Measurements from ENCODE around the gene POU3F3.

POU3F3 gene

DNA sequence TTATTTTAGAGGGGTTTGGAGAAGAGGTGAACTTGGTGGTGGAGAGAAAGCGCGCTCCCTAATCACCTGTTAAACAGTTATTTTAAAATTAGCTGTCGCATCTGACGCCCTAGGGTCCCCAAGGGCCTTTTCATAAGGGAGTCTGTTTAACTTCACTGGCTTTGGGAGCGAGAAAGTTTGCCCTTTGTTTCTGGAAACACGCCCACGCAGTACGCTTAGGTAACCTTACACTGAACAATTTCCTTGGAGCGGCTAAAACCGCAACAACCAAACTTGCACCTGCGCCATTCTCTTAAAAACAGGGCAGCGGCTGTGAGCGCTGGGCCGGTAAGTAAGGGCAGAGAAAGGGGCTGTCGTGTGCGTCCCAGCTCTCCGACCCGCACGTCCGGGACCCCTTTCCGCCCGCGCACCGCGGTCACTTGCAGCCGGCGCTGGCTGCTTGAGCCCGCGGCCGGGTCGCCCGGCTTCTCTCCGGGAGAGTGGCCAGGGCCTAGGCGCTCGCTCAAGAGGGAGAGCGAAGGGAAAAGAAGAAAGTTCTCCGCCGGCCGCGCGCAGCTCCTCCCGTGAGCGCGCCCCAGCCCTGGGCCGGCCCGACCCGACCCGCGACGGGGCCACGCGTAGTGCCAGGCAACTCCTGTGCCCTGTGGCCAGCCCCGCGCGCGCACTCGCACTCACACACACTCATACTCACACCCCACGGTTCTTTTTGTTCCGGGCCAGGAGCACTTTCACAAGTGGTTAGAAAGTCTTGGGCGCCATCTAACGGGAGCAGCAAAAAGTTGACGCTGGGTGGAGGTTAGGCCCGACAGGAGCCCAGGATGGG lies 19.2 kb downstream of the POU3F3 start:
- no peak overlapping the region for H3K27ac ChIP-seq
- DNase-seq (ENCODE audit: low read depth, low spot score) = no peak

- DNase-seq (ENCODE audit: low read depth, low spot score) = no peak
- no peak overlapping the region for H3K27ac ChIP-seq
Measured at GRCh38 chr2:104873689-104874054, 19.8 kb downstream of the POU3F3 start.

DNA sequence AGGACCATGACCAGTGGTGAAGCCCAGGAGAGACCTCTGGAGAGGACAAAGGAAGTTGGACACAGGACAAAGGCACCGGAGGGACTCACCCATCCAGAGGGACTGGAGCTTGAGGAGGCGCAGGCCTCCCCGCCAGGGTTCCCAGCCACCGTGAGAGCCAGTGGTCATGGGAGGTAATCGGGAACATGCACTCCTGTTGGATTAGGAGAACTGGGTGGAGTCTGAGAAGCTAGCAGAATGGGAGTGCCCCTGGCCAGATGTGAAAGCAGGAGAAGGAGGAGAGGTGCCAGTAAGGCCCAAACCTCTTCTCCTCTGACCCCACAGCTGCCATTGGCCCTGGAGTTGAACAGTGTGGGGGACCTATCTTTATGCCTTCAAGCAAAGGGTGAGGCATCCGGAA lies 20.3 kb downstream of the POU3F3 start:
- no peak overlapping the region for H3K27ac ChIP-seq
- no peak for DNase-seq (ENCODE audit: low read depth, low spot score)

GRCh38 chr2:104875262-104875661 lies 21.3 kb downstream of the POU3F3 start:
- no peak overlapping the region for H3K27ac ChIP-seq
- no peak for DNase-seq (ENCODE audit: low read depth, low spot score)

- no peak overlapping the region for H3K27ac ChIP-seq
- DNase-seq (ENCODE audit: low read depth, low spot score) = no peak
Measured at GRCh38 chr2:104876606-104877570, 23.0 kb downstream of the POU3F3 start.

DNA sequence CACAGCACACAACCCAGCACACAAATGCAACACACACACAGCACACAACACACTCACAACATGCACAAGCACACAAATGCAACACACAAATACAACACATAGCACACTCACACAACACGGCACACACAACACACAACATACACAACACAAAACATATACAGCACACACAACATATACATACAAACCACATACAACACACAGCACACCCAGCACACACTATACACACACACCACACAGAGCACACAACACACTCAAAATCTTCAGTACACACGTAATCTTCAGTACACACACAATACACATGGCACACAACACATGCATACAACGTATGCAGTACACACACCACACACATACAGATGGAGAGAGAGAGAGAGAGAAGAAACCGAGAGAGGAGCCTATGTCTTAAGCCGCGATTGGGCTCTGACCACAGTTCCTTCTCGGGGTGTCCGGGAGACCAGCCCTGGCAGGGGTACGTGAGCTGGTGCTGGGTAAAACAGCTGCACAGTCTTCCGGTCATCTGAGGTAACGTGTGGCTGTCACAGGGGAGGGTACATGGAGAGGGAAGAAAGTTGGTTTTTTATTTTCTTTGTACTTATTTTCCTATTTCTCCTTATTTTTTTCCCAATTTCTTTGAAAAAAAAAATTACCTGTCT lies 25.1 kb downstream of the POU3F3 start:
- DNase-seq (ENCODE audit: low read depth, low spot score) = no peak
- H3K27ac ChIP-seq = no peak overlapping the region

DNA sequence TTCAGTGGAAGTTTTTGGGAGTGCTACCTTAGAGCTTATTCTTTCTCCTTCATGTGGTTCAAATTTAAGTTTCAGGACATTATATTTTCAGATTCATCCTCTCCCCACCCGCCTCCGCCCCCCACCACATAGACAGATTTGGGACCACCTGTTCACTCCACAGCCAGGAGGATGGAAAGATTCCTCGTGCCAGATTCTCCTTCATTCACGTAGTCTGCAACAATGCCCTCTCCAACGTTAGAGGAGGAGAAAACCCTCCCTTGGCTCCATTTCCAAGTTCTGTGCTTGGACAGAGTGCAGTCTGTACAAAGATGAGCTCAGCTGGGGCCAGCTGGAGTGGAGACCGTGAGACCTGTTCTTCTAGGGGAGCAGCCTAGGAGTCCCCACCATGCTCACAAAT lies 26.2 kb downstream of the POU3F3 start:
- H3K27ac ChIP-seq = no peak overlapping the region
- DNase-seq (ENCODE audit: low read depth, low spot score) = no peak

- no peak overlapping the region for H3K27ac ChIP-seq
- DNase-seq (ENCODE audit: low read depth, low spot score) = no peak
Measured at GRCh38 chr2:104883357-104883756, 29.4 kb downstream of the POU3F3 start.

- no peak overlapping the region for H3K27ac ChIP-seq
- DNase-seq (ENCODE audit: low read depth, low spot score) = no peak
Measured at GRCh38 chr2:104885119-104885782, 31.3 kb downstream of the POU3F3 start.

DNA sequence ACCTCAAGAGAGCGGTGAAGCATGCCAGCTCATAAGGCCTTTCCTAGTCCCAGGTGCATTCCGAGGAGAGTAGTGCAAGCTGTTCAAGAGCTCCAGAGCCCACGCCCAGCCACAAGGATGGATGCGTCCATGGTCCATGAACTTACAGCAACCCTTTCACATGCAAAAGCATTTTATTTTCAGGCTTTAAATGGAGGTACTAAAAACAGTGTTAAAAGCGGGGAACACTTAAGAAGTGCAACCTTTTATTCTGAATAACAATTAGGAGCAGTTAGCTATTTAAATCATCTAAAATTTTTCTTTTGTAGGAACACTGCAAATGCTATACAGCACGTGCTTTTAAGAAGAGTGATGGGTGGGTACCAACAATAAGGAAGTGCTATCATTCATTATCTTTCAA lies 33.8 kb downstream of the POU3F3 start:
- DNase-seq (ENCODE audit: low read depth, low spot score) = no peak
- H3K27ac ChIP-seq = no peak overlapping the region

DNA sequence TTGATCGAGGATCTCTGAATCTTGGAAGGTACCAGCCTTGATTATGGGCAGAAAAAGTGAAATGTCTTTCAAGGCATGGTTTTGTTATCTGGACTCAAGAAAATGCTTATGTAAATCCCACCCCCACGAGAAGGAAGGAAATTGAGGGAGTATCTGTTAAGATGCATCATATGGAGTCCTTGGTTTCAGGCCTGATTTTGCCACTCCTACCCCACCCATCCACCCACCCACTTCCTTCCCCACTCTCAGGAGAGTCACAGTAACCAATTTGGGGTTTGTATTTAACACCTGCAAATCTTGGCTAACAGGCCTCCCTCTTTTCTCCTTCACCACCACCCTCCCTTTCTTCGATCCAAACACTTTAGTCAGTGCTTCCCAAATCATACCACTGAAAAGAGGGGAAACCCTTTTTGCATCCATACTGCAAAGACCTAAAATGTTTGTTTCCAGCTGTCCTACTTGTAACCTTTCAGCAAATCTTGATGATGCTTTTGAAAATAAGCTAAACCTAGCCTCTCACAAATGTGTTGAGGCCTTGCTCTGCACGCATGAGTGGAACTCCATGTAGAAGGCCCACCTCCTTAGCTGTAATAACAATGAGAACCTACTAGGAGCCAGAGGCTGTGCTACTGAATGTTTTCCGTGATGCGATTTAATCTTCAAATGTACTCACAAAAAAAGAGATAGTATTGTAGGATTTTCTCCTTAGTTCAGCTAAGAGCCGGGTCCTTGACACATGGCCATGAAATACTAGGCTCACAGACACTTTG lies 34.8 kb downstream of the POU3F3 start:
- H3K27ac ChIP-seq = no peak overlapping the region
- no peak for DNase-seq (ENCODE audit: low read depth, low spot score)

GRCh38 chr2:104889291-104889959 lies 35.5 kb downstream of the POU3F3 start:
- DNase-seq (ENCODE audit: low read depth, low spot score) = no peak
- H3K27ac ChIP-seq = no peak overlapping the region

DNA sequence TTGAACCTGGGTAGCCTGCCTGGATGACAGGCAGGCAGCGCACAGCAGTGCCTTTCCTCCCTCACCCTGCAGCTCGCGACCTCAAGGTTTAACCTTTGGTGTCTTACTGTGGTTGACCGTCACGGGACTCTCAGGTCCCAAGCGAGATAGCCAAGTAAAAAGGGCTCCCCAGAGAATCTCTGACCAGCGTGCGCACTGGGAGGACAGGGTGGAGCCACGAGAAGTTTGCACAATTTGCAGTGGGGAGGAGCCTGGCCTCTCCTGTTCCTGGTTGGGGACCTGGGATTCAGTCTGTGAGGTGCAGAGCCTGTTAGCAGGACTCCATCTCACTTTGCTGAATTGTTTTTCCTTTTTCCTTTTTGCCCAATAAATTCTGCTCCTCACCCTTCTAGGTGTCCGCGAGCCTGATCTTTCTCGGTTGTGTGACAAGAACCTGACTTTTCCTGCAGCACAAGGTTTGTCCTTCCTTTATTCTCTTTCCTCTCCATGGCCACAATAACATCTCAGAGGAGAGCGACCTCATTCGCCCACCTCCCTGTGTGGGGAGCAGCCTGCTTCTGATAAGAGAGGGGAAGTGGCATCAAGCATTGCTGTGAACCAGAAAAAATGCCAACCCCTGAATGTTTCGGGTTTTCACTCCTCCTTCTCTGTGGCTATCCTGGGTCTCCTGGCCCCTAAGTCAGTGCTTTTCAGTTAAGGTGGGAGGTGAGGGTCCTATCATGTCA lies 36.2 kb downstream of the POU3F3 start:
- no peak overlapping the region for H3K27ac ChIP-seq
- no peak for DNase-seq (ENCODE audit: low read depth, low spot score)

GRCh38 chr2:104890685-104891069 lies 36.8 kb downstream of the POU3F3 start:
- no peak for DNase-seq (ENCODE audit: low read depth, low spot score)
- no peak overlapping the region for H3K27ac ChIP-seq

DNA sequence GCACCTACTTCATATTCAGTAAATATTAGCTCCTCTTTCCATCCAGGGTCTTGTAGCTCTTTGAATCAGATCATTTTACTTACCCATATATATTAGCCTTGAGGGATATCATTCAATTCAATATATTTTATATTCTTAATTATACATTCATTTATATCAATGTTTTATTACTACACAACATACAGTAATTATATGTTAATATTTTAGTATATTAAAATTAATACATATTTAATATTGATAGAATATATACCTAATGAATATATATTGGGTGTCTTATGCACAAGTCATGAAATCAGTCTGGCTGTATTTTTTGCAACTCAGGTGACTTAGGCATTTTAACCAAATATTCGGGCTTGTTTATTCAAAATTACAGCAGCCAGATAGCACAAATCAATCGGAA lies 37.2 kb downstream of the POU3F3 start:
- no peak for DNase-seq (ENCODE audit: low read depth, low spot score)
- H3K27ac ChIP-seq = no peak overlapping the region

GRCh38 chr2:104896446-104896845 lies 42.5 kb downstream of the POU3F3 start:
- no peak for DNase-seq (ENCODE audit: low read depth, low spot score)
- H3K27ac ChIP-seq = no peak overlapping the region

GRCh38 chr2:104897515-104898184 lies 43.7 kb downstream of the POU3F3 start:
- H3K27ac ChIP-seq = no peak overlapping the region
- no peak for DNase-seq (ENCODE audit: low read depth, low spot score)

DNA sequence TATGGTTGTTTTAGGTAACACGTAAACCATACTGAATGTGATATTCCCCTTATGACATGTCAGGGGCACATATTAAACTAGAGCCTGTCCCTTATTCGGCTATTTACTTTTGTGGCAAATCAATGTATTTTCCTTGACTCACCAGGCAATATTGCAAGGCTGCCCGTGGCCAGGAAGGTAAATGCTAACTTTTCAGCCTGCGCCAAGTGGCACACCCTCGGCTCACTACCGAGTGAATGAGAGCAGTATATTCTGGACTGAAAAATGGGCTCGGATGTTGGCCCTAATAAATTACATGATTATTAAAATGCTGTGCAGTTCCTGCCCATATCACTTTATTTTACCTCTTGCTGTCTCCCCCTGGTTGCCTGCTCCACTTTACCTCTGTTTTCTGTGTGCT lies 46.7 kb downstream of the POU3F3 start:
- no peak overlapping the region for H3K27ac ChIP-seq
- DNase-seq (ENCODE audit: low read depth, low spot score) = no peak
